LNCaP clone FGC (cell line): ENCODE data around the gene ATAD1.
"Not testable (repeated sequence)": the region's sequence is repeated elsewhere in the genome, so short reads cannot be mapped to it uniquely, and the experiment has no call there.

Experiments
- DNase-seq: peaks from one replicate; pipeline ENCODE4 v3.0.0-alpha.2; 2011; ENCODE audit warnings: low read depth
- H3K4me3 ChIP-seq: 2 replicates; pipeline ENCODE4 v1.5.1; 2011; ENCODE audit warnings: mild to moderate bottlenecking, low read depth, low read length, control low read depth
- TF ChIP-seq, protein P1 (sequence below): IDR thresholded peaks from 2 replicates; pipeline ENCODE4 v1.5.1; 2012; ENCODE audit warnings: mild to moderate bottlenecking; ENCODE audit not compliant: control insufficient read depth, insufficient read depth; ENCODE audit errors: extremely low read depth

The ATAD1 gene

DNA sequence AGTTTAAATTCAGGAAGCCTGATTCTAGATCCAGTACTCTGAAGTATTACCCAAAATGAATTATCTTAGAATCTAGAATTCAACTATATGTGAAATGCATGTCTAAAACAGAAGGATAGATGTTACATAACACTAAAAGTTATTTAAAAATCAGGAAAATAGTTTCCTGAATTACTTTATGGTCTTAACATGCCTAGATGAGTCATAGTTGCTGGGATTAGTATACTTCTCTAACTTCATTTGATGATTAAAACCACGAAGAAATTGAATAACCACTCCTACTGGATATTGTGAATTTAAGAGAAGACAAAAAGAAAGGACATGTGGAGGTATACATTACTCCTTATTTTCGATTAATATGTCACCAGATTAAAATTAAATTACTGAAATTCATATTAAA is 65.5 kb downstream of the ATAD1 start:
- DNase-seq: no peak
- TF ChIP-seq, protein P1, sequence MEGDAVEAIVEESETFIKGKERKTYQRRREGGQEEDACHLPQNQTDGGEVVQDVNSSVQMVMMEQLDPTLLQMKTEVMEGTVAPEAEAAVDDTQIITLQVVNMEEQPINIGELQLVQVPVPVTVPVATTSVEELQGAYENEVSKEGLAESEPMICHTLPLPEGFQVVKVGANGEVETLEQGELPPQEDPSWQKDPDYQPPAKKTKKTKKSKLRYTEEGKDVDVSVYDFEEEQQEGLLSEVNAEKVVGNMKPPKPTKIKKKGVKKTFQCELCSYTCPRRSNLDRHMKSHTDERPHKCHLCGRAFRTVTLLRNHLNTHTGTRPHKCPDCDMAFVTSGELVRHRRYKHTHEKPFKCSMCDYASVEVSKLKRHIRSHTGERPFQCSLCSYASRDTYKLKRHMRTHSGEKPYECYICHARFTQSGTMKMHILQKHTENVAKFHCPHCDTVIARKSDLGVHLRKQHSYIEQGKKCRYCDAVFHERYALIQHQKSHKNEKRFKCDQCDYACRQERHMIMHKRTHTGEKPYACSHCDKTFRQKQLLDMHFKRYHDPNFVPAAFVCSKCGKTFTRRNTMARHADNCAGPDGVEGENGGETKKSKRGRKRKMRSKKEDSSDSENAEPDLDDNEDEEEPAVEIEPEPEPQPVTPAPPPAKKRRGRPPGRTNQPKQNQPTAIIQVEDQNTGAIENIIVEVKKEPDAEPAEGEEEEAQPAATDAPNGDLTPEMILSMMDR: no peak
- H3K4me3 ChIP-seq: no peak overlapping the region

DNA sequence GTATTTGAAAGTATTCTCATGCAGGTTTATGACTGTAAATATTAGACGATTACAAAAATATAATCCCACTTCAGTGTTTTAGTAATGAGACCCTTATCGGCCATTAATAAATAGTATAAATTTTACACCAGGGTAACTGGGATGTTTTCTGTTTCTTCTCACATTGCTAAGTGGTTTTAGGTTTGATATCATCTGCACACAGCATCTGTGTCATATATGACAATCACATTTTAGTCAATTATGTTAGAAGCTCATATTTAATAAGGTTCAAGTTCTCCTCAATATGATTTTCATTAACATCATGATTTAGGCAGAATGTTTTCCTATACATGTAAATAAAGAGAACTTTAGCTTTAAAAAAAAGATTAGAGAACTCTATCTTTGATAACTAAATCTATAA is 66.8 kb downstream of the ATAD1 start:
- TF ChIP-seq, protein P1: no peak
- DNase-seq: no peak
- H3K4me3 ChIP-seq: no peak overlapping the region

DNA sequence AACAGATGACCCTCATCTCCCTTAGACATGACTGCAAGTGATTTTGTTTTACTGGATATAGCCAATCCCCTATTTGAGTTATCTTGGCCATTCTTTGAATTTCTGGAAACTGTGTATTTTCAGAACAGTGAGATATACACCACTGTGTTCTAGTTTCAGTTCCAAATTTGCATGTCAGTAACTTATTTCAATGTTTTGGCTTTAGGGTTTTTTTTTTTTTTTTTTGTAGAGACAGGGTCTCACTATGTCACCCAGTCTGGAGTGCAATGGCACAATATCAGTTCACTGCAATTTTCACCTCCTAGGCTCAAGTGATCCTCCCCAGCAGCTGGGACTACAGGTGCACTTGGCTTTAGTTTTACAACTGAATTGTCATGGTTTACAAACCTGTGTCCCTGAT is 67.2 kb downstream of the ATAD1 start:
- DNase-seq: no peak
- TF ChIP-seq, protein P1: no peak
- no peak overlapping the region for H3K4me3 ChIP-seq

DNA sequence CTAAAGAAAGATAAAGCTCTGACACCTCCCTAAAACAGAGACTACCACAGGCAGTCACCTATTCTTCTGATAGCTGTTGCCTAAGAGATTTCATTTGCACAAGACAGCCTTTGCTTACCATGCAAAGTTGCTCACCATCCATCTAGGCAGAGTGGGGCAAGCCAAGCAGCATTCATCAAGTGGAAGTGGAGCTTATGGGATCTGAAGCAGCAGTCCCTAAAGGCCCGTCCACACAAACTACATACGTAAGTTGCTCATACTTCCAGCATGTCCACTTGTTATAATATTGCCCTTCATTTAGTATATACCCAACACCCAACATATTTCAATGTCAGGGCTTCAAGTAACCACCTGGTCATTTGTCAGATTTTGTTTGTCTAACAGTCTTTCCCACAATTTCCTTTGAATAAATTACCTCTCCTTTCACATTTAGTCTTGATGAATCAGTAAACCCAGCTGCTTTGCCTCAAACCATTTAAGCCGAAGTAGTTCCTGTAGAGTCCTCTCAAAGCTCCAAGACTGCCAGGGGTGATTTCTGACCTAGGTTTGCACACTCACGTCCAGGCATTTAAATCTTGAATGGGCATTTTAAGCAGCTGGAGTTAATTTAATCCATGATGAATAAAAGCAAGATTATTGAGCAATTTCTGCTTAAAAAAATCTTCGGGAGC is 67.9 kb downstream of the ATAD1 start:
- H3K4me3 ChIP-seq: no peak overlapping the region
- no peak for DNase-seq
- TF ChIP-seq, protein P1: no peak

DNA sequence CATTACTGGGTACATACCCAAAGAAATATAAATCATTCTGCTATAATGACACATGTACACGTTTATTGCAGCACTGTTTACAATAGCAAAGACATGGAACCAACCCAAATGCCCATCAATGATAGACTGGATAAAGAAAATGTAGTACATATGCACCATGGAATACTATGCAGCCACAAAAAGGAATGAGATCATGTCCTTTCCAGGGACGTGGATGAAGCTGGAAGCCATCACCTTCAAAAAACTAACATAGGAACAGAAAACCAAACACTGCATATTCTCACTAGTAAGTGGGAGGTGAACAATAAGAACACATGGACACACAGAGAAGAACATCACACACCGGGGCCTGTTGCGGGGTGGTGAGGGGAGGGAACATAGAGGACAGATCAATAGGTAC is 69.8 kb downstream of the ATAD1 start:
- DNase-seq: not testable (repeated sequence)

DNA sequence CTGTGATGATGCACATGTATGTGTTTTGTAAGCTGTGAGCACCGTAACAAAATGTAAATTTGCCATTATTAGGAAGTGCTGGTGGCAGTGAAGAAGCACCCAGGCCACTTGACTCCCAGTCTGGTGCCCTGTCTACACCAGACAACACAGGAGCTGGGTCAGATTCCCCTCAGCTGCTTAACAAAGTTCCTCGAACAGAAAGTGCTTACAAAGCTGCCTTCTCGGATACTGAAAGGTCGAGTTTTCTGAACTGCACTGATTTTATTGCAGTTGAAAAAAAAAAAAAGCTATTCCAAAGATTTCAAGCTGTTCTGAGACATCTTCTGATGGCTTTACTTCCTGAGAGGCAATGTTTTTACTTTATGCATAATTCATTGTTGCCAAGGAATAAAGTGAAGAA is 71.1 kb downstream of the ATAD1 start:
- DNase-seq: no peak
- no peak overlapping the region for H3K4me3 ChIP-seq
- TF ChIP-seq, protein P1: no peak

More for the DNA sequence above, 69.8 kb downstream of the ATAD1 start:
- H3K4me3 ChIP-seq: not testable (repeated sequence)

DNA sequence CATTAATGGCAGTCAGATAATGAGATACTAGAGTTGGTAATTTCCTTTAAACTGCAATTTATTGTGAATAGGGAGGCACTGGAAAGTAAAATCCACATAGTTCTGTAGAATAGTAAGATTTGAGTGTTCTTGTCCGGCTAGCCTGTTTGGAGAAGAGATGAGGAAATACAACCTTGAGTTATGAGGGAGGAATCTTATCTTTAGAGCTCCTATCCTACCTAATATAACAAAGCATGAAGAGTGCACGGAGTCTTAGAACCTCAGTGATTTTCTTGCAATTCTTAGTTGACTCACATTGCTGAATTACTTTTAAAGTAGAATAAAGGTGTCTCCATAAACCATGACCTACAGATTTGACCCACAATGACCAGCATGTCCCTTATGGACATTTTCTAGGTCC is 73.4 kb downstream of the ATAD1 start:
- TF ChIP-seq, protein P1: no peak
- no peak overlapping the region for H3K4me3 ChIP-seq
- DNase-seq: no peak

DNA sequence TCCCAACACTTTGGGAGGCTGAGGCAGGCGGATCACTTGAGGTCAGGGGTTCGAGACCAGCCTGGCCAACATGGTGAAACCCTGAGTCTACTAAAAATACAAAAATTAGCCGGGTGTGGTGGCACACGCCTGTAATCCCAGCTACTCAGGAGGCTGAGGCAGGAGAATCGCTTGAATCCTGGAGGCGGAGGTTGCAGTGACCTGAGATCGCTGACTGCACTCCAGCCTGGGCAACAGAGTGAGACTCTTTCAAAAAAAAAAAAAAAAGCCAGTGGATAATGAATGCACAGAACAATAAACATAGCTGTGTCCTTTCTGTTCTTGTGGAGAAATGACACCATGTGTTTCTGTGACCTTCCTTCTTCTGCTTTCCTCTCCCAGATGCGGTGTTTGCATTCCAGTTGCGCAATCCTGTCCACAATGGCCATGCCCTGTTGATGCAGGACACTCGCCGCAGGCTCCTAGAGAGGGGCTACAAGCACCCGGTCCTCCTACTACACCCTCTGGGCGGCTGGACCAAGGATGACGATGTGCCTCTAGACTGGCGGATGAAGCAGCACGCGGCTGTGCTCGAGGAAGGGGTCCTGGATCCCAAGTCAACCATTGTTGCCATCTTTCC is 74.9 kb downstream of the ATAD1 start:
- H3K4me3 ChIP-seq, DNase-seq: not testable (repeated sequence)
